Bladder microvascular endothelial cell (primary cell): Measurements from ENCODE around the gene ZNF862. TPM values are rescaled to one million over a fixed set of nuclear protein-coding genes. Genes with fewer than 3 reads are reported as not detected.

Experiments used
- total RNA-seq: library from RNA; depleted of rRNA; stranded (reverse); fragments of >200 nt; gene quantifications from 2 replicates; pipeline ENCODE4 v1.2.3, GENCODE V29; 2014

ZNF862 gene
- total RNA-seq = 5.5 and 16.5 TPM in 2 replicates

DNA sequence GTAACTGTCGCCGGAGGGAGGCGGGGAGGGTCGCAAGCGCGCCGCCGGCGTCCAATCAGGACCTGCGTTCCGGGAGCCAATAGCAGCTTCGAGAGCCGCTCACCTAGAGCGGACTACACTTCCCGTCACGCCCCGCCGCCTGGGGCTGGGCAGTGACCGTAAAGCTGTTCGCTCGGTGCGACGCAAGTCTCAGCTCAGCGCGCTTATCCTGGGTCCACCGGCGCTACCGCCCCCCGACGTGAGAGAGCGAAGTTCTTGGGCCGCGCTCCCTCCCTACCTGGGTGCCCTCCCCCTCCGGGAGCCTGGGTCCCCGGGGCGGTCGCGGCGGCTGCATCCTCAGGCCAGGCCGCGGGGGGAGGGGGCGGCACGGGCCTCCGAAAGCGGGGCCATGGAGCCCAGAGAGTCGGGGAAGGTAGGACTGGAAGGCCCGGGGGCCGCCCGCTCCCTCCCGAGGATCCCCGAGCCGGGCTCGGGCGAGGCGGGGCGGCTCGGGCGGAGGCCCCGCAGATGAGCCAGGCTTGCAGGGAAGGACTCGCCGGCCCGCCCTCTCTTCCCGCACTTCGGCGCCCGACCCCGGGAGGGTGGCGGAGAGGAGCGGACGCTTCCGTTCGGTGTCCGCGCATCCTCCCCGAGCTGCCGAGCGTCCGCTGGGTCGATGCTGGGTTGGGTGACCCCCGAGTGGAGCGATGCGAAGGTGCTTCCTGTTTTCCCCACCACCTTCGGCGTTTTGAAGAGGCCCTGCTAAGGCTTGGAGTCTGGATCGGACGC lies at the start of gene ZNF862:
ZNF862 (plus strand) TSS at position 152 of the 768 bp plus-strand sequence; CDS start at position 389, 237 bp downstream.

DNA sequence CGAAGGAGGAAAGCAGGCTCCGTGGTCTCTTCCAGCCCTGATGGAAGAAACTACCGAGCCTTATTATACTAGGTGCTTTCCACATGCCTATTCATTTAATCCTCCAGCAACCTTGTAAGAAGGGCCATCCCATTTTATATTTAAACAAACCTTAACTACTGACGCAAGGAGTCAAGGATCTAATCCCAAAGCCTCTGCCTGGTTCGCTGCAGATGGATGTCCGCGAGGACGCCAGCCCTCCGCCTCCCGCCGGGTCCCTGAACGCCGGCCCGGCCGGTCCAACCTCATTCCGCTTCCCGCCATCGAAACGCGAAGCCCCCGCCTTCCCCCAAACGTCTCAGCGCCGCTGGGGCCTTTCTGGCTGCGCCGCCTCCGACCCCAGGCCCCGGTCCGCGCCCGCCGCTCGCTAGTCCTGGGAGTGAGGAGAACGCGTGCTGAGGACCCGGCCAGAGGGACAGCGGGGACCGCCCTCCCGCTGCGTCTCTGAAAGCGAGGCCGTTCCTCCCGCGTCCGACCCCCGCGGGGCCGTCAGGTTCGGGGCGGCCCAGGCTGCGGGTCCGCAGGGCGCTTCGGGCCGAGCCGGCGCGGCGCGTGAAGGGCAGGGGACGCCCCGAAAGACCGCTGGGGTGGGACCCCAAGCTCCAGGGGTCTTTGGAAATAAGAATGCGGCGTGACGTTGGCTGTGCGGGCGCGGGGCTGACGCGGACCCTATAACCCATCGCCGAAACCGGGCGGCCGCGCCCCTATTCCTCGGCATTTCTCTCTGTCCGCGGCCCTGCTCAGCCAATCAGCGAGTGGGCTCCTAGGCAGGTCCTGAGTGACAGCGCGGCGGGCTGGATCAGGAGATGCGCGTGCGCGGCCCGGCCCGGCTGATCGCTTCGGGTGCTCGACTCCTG lies 35.1 kb downstream of the ZNF862 start, which contains the start of gene ATP6V0E2:
ATP6V0E2 (plus strand) TSS at position 896 of the 896 bp plus-strand sequence. CDS start 97 bp downstream, outside the sequence.

Other genes starting within 250 kb of the ZNF862 start
- 0.49 and 2.7 TPM in 2 replicates for gene ZNF467, start 64.8 kb upstream of the ZNF862 start, total RNA-seq
- 7.6 and 11.3 TPM in 2 replicates for gene ATP6V0E2, start 35.6 kb downstream of the ZNF862 start, total RNA-seq